ENCODE results near the gene HEXA.

The HEXA gene

DNA sequence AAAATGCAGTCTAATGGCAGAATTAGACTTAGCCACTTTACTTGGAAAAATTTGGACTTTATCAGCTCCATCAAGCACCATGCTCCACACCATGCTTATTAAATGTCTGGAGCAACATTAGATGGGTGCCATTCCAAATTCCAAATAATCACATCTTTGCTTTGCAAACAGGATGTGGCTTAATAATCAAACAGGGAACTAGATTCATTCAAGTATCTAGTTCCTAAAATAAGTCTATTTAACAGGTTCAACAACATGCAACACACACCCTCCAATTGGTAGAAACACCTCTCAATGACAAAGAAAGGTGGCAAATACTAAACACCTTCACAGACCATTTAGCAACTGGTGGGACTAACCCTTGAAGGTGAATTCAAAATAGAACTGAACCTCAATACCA, 3.5 kb downstream of the HEXA start:
- DNase-seq = no peak

- no peak for DNase-seq
Observed at GRCh38 chr15:72369964-72370363, 5.8 kb downstream of the HEXA start.

DNA sequence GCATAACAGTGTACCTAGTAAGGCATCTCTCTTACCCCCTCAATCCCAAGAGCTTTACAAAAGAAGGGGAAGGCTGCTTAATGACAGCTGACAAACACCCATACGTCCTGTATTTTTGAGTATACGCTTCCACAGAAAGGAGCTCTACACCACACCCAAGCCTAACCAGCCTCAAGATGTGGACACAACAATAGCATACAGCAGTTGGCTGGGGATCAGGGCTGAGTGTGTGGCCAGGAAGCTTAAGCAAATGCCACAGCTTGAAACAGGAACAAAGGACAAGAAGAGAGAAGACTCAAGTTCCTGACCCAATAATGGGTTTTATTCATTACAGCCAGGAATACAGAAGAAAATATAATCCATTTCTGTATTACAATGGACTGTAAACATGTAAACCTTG, 6.9 kb downstream of the HEXA start:
- DNase-seq = no peak

DNA sequence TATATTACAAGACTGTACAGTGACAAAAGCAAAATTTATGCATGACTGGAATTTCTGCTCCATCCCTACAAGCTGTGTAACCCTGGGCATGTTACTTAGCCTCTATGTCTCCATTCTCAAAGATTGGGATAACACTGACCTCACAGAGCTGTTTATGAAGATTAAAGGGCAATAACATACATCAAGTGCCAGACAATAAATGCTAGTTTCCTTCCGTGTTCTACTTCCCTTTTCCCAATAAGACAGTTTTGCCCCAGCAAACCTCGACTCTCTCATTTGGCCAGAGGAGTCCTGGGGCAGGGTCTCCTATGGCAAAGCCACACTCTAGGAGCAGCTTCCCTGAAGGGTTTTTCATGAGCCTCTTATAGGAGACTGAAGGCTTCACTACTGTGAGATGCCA, 7.5 kb downstream of the HEXA start:
- no peak for DNase-seq

- no peak for DNase-seq
Observed at GRCh38 chr15:72365844-72366243, 10.0 kb downstream of the HEXA start.

GRCh38 chr15:72361176-72361575, 14.6 kb downstream of the HEXA start:
- DNase-seq = no peak

GRCh38 chr15:72358650-72359171, 17.1 kb downstream of the HEXA start:
- no peak for DNase-seq

- DNase-seq = no peak
Observed at GRCh38 chr15:72358121-72358520, 17.7 kb downstream of the HEXA start.

- no peak for DNase-seq
Observed at GRCh38 chr15:72354496-72354895, 21.3 kb downstream of the HEXA start.

- DNase-seq = no peak
Observed at GRCh38 chr15:72353266-72353665, 22.5 kb downstream of the HEXA start.

GRCh38 chr15:72345806-72346205, 30.0 kb downstream of the HEXA start:
- DNase-seq = no peak

- DNase-seq = no peak
Observed at GRCh38 chr15:72345280-72345679, 30.5 kb downstream of the HEXA start.

DNA sequence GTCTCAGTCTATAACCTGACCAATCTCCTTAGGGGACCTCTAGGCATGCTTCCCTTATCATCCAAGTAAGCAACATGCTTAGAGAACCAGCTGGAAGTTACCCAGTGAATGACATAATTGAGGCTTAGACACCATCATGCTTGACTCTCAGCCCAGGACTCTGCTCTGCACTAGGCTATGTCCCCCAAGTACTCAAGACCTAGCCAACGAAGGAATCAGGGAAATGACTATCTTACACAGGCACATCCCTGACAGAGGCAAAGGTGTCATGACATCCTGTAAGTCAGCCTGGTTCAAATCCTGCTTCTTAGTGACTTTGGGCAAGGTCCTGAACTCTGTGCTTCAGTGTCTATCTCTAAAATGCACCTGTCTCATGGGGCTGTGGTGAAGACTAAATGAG, 31.2 kb downstream of the HEXA start:
- DNase-seq = no peak

- no peak for DNase-seq
Observed at GRCh38 chr15:72342385-72342784, 33.4 kb downstream of the HEXA start.

DNA sequence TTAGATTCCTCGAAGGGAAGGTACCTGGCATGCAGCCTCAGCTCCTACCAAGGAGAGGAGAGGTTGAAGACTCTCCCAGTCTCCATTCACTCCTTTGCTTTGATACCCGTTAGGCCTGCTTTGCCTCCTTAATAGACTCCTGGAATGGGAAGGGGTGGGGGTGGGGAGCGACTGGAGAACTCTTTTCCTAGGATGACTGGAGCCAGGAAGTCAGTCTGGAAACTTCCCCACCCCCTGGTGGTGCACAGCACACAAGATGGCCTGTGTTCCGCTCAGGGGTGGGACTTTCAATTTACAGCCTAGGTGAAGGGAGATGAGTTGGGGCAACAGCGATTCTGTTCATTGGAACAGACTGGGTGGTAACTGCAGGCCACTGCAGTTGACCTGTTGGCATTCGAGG, 34.5 kb downstream of the HEXA start:
- no peak for DNase-seq

DNA sequence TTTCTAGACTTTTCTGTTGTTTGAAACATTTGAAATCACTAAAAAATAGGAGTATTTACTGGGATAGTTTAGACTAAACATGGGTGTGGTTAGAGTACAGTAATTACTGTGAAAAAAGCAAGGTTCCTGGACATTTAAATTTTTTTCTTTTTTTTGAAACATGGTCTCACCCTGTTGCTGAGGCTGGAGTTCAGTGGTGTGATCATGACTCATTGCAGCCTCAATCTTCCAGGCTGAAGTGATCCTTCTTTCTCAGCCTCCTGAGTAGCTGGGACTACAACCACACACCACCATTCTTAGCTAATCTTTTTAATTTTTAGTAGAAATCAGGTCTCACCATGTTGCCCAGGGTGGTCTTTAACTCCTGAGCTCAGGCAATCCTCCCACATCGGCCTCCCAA, 35.4 kb downstream of the HEXA start:
- no peak for DNase-seq

- peak; percentile 38 for DNase-seq
Observed at GRCh38 chr15:72339777-72340177, 36.0 kb downstream of the HEXA start.

GRCh38 chr15:72338617-72339321, 37.0 kb downstream of the HEXA start:
- no peak for DNase-seq

DNA sequence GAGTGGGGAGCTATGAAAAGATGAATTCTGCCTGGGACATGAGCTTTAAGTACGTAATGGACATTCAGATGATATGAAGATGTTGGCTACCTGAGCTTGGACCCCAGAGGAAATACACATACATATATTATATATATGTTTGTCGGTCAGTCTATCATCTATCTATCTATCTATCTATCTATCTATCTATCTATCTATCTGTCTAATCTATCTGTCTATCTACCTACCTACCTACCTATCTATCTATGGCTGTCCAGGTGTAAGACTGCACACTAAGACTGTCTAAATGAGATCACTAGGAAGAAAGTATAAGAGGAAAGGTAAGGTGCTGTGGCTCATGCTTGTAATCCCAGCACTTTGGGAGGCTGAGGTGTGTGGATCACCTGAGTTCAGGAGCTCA, 37.7 kb downstream of the HEXA start:
- no peak for DNase-seq

- DNase-seq = no peak
Observed at GRCh38 chr15:72334842-72335241, 41.0 kb downstream of the HEXA start.

GRCh38 chr15:72331021-72331420, 44.8 kb downstream of the HEXA start:
- no peak for DNase-seq

- DNase-seq = no peak
Observed at GRCh38 chr15:72323752-72324151, 52.1 kb downstream of the HEXA start.

DNA sequence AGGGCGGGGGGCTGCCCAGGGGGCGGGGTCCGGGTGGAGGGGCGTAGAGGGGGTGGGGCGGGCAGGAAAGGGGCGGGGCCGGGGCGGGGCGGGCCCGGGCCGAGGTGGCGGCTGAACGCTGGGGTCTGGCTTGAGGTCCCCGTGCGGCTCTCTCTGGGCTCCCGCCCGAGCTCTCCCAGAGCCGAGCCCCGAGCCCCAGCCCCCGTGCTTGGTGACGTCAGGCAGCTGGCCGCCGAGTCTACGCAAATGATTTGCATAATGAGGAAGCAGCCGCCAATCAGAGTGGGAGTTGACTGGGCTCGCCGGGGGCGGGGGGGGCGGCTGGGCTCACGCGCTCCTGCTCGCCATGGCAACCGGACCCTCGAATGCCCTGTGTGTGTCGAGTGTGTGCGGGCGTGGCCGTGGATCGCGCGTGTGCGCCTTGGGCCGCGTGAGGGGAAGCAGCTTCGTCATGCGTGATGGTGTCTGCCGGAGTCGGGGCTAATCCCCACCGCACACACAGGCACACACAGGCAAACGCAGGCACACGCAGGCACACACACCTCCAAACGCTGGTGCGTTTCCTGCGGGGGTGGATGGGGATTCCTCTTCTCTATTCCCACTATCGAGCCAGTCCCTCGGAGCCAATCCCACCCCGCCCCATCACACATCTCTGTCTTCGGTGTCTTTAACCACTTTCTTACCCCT, 55.7 kb downstream of the HEXA start, which contains the start of gene CELF6:
TSS of gene CELF6 (minus strand) at position 173 of the 687 bp plus-strand sequence. CDS start 283 bp downstream, outside the sequence.
- DNase-seq = peak; percentile 86

GRCh38 chr15:72319360-72319984, 56.3 kb downstream of the HEXA start:
- DNase-seq = no peak

Data from NCI-H1092 treated with DMSO at 0.1 percent for 48 hours (cell line).